ENCODE measurements around the gene GLRX3. TPM values are rescaled to one million over a fixed set of nuclear protein-coding genes. Genes with fewer than 3 reads are reported as not detected.
A peak's percentile ranks its signal among the peaks of the same experiment; 100 is the strongest.

GLRX3 gene
- total and polyA plus RNA-seq, 2 of the 13 experiments (the other 11 are each of a cell fraction or from before 2014, with no cell fraction given) = 91.4 to 135 TPM

- H3K4me3 ChIP-seq (replicated peaks in 1 of 3; ENCODE audit: insufficient read depth in 1 of 3, low read depth in 2 of 3, low read length in 3 of 3) = peak overlapping the region; percentile 65 to 93 (median 73)
- DNase-seq (ENCODE audit: low spot score) = peak; percentile 83
- peak overlapping the region; percentile 87 for H3K27ac ChIP-seq (ENCODE audit: extremely low read length, insufficient read depth, low read length)
- intact Hi-C loops (cut with micrococcal nuclease; ENCODE audit: unreplicated experiment) (loop anchor here (1.0 to 10.0 kb wide), 3 partner anchors 26 to 645 kb away; partner anchors contain the start of genes GLRX3 and MGMT), in situ Hi-C loops (cut with HindIII; ENCODE audit: extremely low pct_ligation_motif_present, low pct_unique_long_range_greater_than_20kb) (no loop called here)
- H3K27me3 ChIP-seq (ENCODE audit: control insufficient read depth in 1 of 2, insufficient read depth in 2 of 2, low read length in 2 of 2) = peaks cover 0 to 4% of the 10 kb centered on the region in 2 experiments; a peak in 1 of 5 replicates
- peaks cover 5% of the 10 kb centered on the region; the same call in 1 of the 2 replicates for H4K20me1 ChIP-seq (ENCODE audit: insufficient read depth, low read length)
- H3K36me3 ChIP-seq (replicated peaks in 1 of 2; ENCODE audit: control insufficient read depth in 1 of 2, insufficient read depth in 2 of 2, low read length in 2 of 2) = no peaks in the 10 kb centered on the region
- POLR2A ChIA-PET = interaction anchor here (0.6 to 4.0 kb wide), 12 partner anchors 8 to 972 kb away, joined by 3 to 221 read pairs (median 4); partner anchors contain the start of gene GLRX3
- no peaks in the 10 kb centered on the region for H3K9me3 ChIP-seq (ENCODE audit: low read length)
- CTCF ChIA-PET (ENCODE audit: low intra/inter-chr PET ratio, low total read pairs) = interaction anchor here (1.2 to 1.4 kb wide), 2 partner anchors 18 to 70 kb away, joined by 3 to 4 read pairs; no protein-coding TSS in a partner anchor
- FAIRE-seq = peak; percentile 90
- peak; percentile 6 for ATAC-seq
- peak overlapping the region; percentile 100 for H3K4me2 ChIP-seq (ENCODE audit: low read depth, low read length)
- BruUV-seq (replicated peaks) = TSS peak; percentile 87
- H3K79me2 ChIP-seq (ENCODE audit: insufficient read depth, low read length) = peaks cover 10% of the 10 kb centered on the region
- H2AFZ ChIP-seq (ENCODE audit: low read length) = peak overlapping the region; percentile 50
- H3K9ac ChIP-seq (ENCODE audit: insufficient read depth, low read depth, low read length) = peak overlapping the region; percentile 94
- H3K4me1 ChIP-seq (ENCODE audit: insufficient read depth, low read length) = peaks cover 23% of the 10 kb centered on the region
- 4% methylated on average over 9 of the region's 9 CpGs for WGBS (ENCODE audit: low lambda C conversion rate)
- TF ChIP-seq ZNF335 (CRISPR knock-in tag; IDR thresholded peaks at IDR 0.05) = no peak
- TF ChIP-seq CEBPG (CRISPR knock-in tag; IDR thresholded peaks at IDR 0.05) = peak; percentile 26; the same call in 1 of the 2 replicates
- no peak for TF ChIP-seq ZBTB37 (CRISPR knock-in tag; IDR thresholded peaks at IDR 0.05)
- 0 out of 2 replicates have a peak, but pooled peaks have one; percentile 20 for TF ChIP-seq SMYD3 (CRISPR knock-in tag; IDR thresholded peaks at IDR 0.05)
- no peak for TF ChIP-seq MTA1 (CRISPR knock-in tag; IDR thresholded peaks at IDR 0.05; ENCODE audit: borderline replicate concordance)
- TF ChIP-seq ZNF362 (CRISPR knock-in tag; IDR thresholded peaks at IDR 0.05; ENCODE audit: borderline replicate concordance) = peak; percentile 96
- TF ChIP-seq SMC3 (IDR thresholded peaks at IDR 0.05; ENCODE audit: low read length) = peak; percentile 15; the same call in 1 of the 2 replicates
- 0 out of 2 replicates have a peak, but pooled peaks have one; percentile 4 for TF ChIP-seq ZKSCAN8 (CRISPR knock-in tag; IDR thresholded peaks at IDR 0.05; ENCODE audit: borderline replicate concordance)
- TF ChIP-seq GLI4 (CRISPR knock-in tag; IDR thresholded peaks at IDR 0.05; ENCODE audit: borderline replicate concordance) = 0 out of 2 replicates have a peak, but pooled peaks have one; percentile 3
- 0 out of 2 replicates have a peak, but pooled peaks have one; percentile 11 for TF ChIP-seq GTF3A (CRISPR knock-in tag; conservative IDR thresholded peaks at IDR 0.05)
- 0 out of 2 replicates have a peak, but pooled peaks have one; percentile 2 for TF ChIP-seq CSRNP1 (CRISPR knock-in tag; IDR thresholded peaks at IDR 0.05)
- TF ChIP-seq ZFP82 (CRISPR knock-in tag; IDR thresholded peaks at IDR 0.05; ENCODE audit: borderline replicate concordance) = peak; percentile 10; the same call in 1 of the 2 replicates
- TF ChIP-seq CTCF (CRISPR knock-in tag; IDR thresholded peaks at IDR 0.05) = peak; percentile 71
- TF ChIP-seq ZNF746 (CRISPR knock-in tag; IDR thresholded peaks at IDR 0.05) = no peak
- peak in 1 of 2 experiments; percentile 57; a peak in 1 of 4 replicates for TF ChIP-seq HMGXB4 (CRISPR knock-in tag; IDR thresholded peaks at IDR 0.05; ENCODE audit: borderline replicate concordance in 1 of 2, low read depth in 1 of 2)
Observed at GRCh38 chr10:130109796-130110245, 26.4 kb upstream of the GLRX3 start.

Measured in HepG2 (cell line).